Mesothelial cell of epicardium (in vitro differentiated cells): Measurements from ENCODE around the gene DAGLA. TPM values are rescaled to one million over a fixed set of nuclear protein-coding genes. Genes with fewer than 3 reads are reported as not detected.

Experiments used
- DNase-seq, 2 experiments: peaks; one replicate each; pipeline ENCODE4 v3.0.0; 2021; ENCODE audit warnings: low spot score in 2 of 2; ENCODE audit not compliant: unreplicated experiment in 2 of 2
- H3K27ac Mint-ChIP-seq: 2 replicates; pipeline ENCODE4 v1.8.0; 2021; ENCODE audit warnings: mixed read lengths
- H3K27me3 Mint-ChIP-seq: 2 replicates; pipeline ENCODE4 v1.8.0; 2021; ENCODE audit warnings: low read depth, mixed read lengths
- H3K36me3 Mint-ChIP-seq: 2 replicates; pipeline ENCODE4 v1.8.0; 2021; ENCODE audit warnings: mixed read lengths
- H3K4me1 Mint-ChIP-seq: 2 replicates; pipeline ENCODE4 v1.8.0; 2021; ENCODE audit warnings: mixed read lengths
- H3K4me3 Mint-ChIP-seq: 2 replicates; pipeline ENCODE4 v1.8.0; 2021; ENCODE audit warnings: mild to moderate bottlenecking, moderate library complexity, mixed read lengths
- H3K9me3 Mint-ChIP-seq: 2 replicates; pipeline ENCODE4 v1.8.0; 2021; ENCODE audit warnings: mixed read lengths
- total RNA-seq: library from RNA; stranded (reverse); gene quantifications from 3 replicates; pipeline ENCODE4 v1.2.1, GENCODE V29; 2021
- TF ChIP-seq, protein P1 (sequence below): fragments of 200-600 bp; sonication (generic); IDR thresholded peaks from one replicate; pipeline ENCODE4 v1.5.0; 2021; ENCODE audit warnings: antibody characterized with exemption; ENCODE audit not compliant: unreplicated experiment

Gene DAGLA
- total RNA-seq, 1 donor from 2014 or later, result 8.1 TPM

DNA sequence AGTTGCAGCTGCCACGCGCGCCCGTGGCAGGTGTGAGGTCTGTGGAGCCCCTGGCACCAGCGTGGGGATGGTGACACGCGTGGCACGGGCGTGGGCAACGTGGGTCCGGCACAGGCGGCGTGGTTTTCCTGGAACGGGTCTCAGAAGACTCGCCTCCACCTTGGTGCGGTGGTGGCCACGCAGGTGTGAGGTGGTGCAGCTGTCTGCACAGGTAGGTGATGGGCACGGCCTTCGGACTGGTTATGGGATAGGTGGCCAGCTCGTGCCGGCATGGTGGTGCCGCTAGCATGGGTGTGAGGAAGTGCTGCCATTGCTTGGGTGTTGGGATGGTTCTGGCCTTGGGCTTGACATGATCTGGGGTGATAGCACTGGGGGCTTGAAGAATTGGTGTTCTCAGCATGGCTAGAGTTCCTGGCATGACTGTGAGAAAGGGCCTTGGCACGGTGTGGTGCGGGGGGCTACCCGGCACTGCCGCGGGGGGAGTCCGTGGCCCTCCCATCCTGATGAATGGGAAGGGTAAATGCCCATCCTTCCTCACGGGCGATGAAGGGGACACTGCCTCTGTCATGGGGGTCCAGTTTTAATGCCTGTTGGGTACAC is 531 bp downstream of the DAGLA start:
- Mint-ChIP-seq H3K27me3 (peaks cover 14% of the 10 kb centered on the region), H3K9me3 (no peaks in the 10 kb centered on the region), H3K4me3 (peak overlapping the region; percentile 61), H3K27ac (no peak overlapping the region), H3K36me3 (no peaks in the 10 kb centered on the region), H3K4me1 (peaks cover 23% of the 10 kb centered on the region)
- DNase-seq, result no peak
- TF ChIP-seq, protein P1, sequence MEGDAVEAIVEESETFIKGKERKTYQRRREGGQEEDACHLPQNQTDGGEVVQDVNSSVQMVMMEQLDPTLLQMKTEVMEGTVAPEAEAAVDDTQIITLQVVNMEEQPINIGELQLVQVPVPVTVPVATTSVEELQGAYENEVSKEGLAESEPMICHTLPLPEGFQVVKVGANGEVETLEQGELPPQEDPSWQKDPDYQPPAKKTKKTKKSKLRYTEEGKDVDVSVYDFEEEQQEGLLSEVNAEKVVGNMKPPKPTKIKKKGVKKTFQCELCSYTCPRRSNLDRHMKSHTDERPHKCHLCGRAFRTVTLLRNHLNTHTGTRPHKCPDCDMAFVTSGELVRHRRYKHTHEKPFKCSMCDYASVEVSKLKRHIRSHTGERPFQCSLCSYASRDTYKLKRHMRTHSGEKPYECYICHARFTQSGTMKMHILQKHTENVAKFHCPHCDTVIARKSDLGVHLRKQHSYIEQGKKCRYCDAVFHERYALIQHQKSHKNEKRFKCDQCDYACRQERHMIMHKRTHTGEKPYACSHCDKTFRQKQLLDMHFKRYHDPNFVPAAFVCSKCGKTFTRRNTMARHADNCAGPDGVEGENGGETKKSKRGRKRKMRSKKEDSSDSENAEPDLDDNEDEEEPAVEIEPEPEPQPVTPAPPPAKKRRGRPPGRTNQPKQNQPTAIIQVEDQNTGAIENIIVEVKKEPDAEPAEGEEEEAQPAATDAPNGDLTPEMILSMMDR, result no peak

DNA sequence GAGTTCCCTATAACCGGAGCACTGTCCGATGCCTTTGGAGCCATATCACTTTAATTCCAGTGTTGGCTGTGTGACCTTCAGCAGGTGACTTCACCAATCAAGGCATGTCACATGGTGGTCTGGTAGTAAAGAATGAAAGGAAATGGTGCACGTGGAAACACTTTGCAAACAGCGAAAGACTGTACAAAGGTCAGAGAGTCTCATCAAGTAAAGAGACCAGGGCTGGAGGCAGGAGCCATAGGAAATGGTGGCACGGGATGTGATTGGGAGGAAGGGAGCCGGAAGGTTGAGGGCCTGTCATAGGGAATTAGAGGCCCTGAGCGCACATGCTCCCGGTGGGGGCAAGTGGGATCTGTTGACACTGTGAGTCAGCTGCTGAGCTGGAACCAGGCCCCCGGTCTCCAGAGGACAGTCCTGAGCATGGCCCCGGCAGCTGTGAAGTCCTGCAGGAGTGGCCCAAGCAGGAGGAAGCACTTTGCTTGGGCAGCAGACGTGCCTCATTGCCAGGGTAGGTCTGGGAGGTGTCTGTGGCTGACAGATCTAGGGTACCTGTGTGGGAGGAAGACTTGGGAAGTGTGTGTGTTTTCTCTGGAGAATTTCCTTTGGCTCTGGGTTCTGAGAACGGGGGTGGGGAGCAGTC is 2.0 kb downstream of the DAGLA start:
- TF ChIP-seq, protein P1, result no peak
- H3K27ac Mint-ChIP-seq, result no peak overlapping the region
- no peak for DNase-seq
- peak overlapping the region; percentile 61 for H3K4me3 Mint-ChIP-seq
- H3K4me1 Mint-ChIP-seq, result peaks cover 23% of the 10 kb centered on the region
- H3K36me3 Mint-ChIP-seq, result no peaks in the 10 kb centered on the region
- H3K9me3 Mint-ChIP-seq, result no peaks in the 10 kb centered on the region
- peaks cover 7% of the 10 kb centered on the region for H3K27me3 Mint-ChIP-seq

DNA sequence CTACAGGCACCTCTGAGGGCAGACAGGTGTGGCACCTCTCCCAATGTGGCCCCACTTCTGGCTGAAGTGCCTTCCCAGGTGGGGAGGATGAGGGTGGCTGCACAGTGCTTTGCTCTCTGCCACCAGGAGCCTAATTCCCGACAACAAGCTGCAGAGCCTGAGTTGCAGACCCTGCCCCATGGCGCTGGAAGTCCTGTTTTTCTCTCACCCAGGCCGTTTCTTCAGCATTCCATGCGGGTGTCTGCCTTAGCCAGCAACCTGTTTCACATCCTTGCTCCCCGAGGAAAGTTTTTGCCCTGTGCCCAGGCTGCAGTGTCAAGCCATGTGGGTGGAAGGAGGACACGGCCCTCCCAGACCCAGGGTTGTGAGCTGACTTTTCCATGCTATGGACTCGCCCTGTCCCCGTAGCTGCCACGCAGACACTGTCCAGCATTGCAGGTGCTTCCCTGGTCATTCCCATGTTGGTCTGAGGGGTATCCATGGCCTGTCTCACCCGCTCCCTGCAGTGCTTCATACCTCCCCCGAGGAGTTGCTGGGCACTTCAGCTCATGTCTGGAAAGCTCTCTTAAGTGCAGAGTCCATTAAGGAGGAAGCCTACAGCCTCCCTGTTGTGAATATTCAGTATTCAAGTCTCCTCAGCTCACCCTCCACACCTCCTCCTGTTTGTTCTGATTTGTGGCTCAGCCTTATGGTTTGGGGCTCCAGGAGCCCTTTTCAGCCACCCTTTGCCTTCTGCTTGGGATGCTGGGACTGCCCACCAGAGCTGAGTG is 2.9 kb downstream of the DAGLA start:
- peaks cover 23% of the 10 kb centered on the region for H3K4me1 Mint-ChIP-seq
- no peak overlapping the region for H3K27ac Mint-ChIP-seq
- no peak for DNase-seq
- TF ChIP-seq, protein P1, result no peak
- peaks cover 7% of the 10 kb centered on the region for H3K27me3 Mint-ChIP-seq
- no peaks in the 10 kb centered on the region for H3K9me3 Mint-ChIP-seq
- no peaks in the 10 kb centered on the region for H3K36me3 Mint-ChIP-seq
- H3K4me3 Mint-ChIP-seq, result no peak overlapping the region

DNA sequence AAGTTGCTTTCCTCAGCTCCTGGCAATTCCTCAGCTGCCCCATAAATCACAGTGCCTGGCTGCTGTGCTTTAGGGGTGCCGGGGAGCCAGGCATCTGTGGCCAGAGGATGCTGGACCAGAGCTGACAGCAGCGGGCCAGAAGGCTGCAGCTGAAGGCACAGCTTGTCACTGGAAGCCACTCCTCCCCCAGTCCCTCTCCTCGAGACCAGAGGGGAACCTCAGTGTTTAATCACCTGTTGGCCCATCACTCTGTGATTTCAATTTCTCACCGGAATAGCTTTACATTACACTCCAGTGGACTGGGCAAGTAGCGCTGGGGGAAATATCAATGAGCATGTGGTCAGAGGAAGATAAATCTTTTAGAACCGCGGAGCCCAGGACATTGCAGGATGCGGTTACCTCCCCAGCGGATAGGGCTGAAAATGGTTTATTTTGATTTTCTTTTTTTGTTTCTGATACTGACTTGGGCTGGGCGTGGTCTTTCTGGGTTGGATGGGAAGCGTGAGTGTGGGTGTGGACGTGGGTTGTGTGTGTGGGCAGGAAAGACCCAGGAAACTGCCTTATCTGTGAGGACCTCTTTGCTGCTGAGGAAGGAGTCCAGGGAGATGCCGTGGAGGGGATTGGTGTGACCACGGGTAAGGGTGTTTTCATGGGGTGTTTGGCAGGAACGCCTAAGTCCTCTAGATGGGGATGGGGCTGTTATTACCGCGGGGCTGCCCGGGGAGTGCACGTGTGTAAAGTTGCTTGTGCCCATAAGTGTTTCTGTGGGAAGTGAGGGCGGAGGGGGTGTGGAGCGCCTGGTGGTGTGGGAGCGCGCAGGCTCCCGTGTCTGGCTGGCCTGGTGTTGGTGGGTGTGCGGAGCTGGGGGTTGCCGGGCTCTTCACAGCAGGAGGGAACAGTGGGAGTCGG is 4.0 kb downstream of the DAGLA start:
- no peak overlapping the region for H3K4me3 Mint-ChIP-seq
- TF ChIP-seq, protein P1, result no peak
- H3K36me3 Mint-ChIP-seq, result no peaks in the 10 kb centered on the region
- H3K4me1 Mint-ChIP-seq, result peaks cover 19% of the 10 kb centered on the region
- H3K9me3 Mint-ChIP-seq, result no peaks in the 10 kb centered on the region
- H3K27ac Mint-ChIP-seq, result no peak overlapping the region
- peaks cover 4% of the 10 kb centered on the region for H3K27me3 Mint-ChIP-seq
- no peak for DNase-seq

DNA sequence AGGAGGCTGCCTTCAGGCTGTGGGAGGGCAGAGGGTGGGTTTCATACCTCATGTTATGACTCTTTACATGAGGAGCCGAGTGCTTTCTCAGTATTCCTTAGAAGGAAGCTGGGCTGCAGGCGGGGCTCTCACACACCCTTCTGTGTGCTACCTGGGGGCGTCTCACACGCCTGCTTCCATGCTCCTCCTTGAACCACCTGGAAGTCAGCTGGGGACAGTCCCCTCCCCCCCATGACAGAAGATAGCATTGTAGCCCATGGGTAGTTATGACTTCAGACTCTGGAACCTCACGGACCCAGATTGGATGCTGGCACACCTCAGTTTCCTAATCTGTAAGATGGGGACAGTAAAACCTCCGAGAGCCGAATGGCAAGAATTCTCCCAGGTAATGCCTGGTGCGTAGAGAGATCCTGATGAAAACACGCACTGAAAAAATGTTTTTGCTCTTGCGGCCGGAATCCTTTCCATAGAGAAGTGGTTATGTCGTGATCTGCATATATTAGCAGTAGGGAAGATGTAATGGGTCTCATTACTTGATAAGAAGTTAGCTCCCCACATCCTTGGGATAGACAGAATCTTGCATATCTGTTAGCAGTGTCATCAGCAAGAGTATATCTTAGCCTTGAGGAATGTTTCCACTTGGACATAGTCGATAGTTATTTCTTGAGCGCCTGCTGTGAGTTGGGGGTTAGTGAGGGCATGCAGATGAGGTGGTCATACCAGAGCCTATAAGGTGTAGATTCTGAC is 4.9 kb downstream of the DAGLA start:
- Mint-ChIP-seq H3K9me3 (no peaks in the 10 kb centered on the region), H3K27ac (no peak overlapping the region), H3K4me1 (peaks cover 16% of the 10 kb centered on the region), H3K4me3 (no peak overlapping the region), H3K36me3 (no peaks in the 10 kb centered on the region), H3K27me3 (peaks cover 3% of the 10 kb centered on the region)
- TF ChIP-seq, protein P1, result no peak
- no peak for DNase-seq
